DMS79 (cell line): ENCODE measurements around the gene ATF5.
"Not testable (repeated sequence)": the region's sequence is repeated elsewhere in the genome, so short reads cannot be mapped to it uniquely, and the experiment has no call there.

Source experiments
- DNase-seq: peaks from one replicate; lab custom pipeline; 2025; lab: John Stamatoyannopoulos, UW

ATF5 gene

DNA sequence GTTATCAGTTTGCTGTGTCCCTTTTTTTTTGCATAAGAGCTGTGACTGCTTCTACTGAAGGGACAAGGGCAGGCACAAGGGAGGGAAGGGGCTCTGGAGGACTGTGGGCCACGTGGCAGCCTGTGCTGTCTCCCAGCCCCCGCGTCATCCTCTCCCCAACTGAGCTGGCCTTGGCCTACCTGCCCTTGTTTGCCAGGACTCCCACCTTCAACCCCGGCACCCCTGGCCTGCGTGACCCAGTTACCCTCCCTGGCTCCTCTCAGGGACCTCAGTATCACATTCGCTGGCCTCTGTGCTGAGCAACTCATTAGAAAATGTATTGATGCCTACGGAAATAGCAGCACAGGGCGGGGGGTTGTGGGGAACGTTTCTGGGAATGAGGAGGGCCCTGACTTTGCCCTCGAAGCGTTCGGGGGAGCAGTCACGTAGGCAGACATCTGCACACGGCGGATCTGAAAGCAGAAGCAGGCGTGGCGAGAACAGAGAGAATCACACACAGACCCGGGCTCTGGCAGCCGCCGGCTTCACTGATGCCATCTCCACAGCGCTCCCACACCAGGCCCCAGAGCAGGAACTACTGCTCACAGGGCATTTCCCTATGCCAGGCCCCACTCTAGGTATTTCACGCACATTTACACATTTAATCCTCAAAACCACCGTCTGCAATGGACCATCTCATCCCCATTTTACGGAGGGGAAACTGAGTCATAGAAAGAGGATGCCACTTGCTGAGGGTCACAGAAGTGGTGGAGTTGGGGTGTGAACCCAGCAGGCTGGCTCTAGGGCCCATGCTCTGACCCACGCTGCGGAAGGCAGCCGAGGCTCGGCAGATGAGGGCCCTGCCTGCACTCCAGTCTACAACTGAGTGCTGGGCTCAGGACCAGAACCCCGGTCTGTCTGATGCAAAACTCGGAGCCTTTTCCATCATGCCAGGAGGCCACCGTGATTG lies 5.7 kb upstream of the ATF5 start:
- DNase-seq: no peak

DNA sequence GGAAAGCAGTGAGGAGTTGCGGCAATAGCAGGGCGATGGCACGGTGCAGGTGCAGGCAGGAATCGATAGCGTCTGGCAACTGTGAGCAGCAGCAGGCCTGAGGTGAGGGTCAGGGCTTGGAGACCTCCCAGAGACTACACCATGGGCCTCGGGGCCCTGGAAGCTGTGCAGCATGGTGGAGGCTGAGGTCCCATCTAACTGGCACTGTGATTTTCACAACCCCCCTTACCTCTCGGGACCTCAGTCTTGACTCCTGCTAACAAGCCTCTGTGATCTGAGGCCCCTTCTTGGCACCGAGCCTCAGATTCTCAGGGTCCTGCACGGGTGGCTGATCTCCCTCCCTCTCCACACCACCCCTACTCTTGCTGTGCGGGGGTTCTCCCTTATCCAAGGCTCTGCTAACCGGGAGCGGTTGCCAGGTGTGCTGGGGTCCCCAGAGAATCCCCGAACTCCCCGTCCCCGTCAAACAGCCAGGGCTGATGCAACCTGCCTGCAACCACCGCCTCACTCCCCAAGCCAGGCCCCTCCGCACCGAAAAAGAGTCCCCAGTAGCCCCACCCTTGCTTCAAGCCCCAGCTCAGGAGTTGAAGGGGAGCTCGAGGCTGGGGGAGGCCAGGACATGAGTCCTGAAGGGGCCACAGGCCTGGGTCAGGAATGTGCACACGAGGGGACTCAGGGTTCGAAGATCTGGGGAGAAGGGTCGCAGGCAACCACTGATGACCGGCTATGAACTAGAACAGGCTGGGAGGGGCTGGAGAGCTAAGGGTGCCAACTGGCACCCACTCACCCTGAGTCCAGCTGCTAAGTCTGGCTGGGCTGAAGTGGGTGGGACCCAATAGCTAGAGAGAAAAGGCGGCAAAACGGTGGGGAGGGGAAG lies 4.8 kb upstream of the ATF5 start:
- no peak for DNase-seq

DNA sequence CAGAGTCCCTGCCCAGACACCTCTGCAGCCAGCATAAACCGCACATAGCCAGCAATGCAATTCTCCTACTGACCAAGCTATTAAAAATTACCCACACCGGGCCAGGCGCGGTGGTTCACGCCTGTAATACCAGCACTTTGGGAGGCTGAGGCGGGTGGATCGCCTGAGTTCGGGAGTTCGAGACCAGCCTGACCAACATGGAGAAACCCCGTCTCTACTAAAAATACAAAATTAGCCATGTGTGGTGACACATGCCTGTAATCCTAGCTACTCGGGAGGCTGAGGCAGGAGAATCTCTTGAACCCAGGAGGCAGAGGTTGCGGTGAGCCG lies 4.2 kb upstream of the ATF5 start:
- DNase-seq: not testable (repeated sequence)

DNA sequence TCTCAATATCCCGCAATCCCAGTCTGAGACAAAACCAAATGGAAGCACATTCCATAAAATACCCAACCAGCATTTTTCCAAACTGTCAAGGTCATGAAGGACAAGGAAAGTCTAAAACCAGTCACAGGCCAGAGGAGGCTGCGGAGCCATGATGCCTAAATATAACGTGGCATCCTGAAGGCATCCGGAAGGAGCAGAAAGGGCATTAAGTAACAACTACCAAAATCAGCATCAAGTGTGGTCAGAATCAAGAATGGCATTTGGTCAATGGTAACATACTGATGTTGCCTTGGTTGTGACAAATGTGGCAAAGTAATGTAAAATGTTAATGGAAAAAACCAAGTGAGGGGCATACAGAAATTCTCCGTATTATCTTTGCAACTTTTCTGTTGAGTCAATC lies 3.5 kb upstream of the ATF5 start:
- DNase-seq: no peak

DNA sequence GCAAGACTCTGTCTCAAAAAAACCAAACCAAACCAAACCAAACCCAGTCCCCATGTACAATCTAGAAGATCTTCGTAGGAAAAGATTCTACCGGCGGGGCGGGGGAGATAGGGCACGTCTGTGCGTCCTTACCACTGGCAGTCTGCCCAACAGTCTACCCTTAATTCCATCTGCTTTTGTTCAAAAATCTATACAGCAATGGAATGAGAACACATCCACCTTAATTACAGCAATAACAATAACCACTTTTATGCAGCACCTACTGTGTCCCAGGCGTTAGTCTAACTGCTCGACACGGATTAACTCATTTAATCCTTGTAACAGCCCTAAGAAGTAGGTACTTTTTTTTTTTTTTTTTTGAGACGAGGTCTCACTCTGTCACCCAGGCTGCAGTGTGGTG lies 2.5 kb upstream of the ATF5 start:
- no peak for DNase-seq

DNA sequence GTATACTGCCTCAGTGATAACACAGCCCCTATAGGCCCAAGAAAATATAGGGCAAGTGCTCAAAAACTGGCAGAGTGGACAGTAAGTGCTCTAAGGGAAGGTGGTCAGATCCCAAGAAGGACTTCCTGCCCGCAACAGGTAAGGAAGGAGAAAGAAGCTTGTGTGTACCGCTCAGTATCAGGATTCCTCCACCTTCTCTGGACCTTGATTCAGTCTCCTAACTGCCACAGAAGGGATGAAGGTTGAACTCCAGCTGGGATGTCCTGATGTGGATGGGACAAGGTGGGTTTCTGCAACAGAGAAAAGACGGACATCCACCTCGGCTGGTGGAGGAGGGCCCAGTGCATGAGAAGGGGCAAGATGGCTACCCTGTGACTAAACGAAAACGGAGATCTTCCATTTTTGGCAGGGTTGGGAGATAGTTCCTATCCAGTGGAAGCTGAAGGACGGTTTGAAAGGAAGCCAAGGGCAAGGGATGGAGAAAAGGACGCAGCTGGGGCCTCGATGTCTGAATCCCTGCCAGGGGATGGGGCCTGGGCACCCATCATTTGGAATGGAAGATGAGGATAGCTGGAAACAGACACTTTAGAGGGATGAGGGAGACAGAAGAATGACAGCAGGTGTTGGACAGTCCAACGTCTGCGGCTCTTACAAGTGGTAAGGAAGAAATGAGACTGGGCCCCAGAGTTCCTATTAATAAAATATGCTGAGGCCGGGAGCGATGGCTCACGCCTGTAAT lies 1.3 kb upstream of the ATF5 start:
- no peak for DNase-seq

DNA sequence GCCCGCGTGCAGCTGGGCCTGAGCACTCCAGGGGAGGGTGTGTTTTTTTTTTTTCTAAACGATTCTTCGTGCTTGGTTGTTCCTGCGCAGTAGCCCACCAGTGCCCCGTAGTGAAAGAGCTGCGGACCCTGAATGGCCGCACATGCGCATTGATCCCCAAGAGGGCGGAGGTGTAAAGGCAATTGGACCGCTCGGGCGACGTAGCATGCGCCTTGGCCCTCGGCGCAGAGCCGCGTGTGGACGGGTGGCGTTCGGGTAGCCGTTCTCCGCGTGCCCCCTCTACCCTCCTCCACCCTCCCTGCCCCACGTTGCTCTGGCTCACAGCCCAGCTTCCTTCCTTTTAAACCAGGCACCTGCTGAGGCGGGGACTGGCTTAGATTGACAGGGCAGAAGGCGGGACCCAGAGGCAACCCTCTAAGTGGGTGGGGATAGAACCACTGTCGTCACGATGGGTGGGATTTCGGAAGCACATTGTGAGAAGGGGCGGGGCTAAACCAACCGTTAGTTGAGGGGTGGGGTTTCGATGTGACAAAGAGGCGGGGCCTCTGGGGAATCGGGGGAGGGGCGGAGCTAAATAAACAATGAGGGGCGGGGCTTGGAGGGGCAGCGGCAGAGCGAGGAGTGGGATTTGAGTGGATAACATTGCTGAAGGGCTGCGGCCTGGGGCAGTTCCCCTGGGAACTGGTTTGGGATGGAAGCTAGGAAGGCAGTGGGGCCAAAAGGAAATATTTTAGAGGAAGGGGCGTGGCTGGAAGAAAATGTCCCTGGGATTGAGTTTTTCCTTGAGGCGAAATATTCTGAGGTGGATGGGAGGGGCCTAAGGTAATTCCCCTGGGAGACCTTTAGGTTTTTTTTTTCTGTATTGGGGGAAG lies 842 bp downstream of the ATF5 start:
- DNase-seq: peak; percentile 91

DNA sequence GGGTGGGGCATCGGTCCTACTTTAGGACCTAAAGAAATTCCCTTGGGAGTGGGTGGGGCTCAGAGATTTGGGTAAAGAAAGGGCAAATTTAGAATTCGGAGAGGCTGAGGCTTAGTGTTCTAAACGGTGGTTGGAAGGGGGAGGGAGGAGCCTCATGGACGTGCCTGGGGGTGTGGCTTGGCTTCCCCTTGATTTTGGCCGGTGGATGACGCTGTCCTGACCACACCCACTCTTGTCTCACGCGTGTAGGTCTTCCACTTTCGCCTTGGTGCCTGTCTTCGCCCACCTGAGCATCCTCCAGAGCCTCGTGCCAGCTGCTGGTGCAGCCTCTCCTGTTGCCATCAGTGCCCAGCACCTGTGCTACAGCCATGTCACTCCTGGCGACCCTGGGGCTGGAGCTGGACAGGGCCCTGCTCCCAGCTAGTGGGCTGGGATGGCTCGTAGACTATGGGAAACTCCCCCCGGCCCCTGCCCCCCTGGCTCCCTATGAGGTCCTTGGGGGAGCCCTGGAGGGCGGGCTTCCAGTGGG lies 1.5 kb downstream of the ATF5 start:
- DNase-seq: no peak

DNA sequence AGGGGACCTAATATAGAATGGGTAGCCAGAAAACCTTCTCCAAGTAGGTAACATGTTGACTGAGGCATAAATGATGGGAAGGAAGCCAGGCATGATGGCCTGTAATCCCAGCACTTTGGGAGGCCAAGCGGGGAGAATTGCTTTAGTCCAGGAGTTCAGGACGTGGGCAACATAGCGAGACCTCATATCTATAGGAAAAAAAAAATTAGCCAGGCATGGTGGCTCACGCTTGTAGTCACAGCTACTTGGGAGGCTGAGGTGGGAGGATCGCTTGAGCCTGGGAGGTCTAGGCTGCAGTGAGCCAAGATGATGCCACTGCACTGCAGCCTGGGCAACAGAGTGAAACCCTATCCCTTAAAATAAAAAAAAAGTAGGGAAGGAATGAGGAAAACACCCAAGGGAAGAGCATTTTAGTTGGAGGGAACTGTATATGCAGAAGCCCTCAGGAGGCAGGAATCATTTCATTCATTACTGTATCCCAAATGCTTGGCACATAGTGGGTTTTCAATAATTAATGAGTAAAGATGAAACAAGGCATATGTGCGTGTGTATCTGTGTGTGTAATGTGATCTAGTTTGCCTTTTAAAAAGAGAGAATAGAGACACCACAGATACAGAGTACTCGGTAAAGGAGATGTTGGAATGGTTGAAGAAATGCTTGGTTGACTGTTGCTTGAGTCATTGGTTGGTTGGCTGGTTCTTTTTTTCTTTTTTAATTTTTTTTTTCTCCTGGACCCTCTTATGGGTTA lies 2.5 kb downstream of the ATF5 start:
- DNase-seq: no peak

DNA sequence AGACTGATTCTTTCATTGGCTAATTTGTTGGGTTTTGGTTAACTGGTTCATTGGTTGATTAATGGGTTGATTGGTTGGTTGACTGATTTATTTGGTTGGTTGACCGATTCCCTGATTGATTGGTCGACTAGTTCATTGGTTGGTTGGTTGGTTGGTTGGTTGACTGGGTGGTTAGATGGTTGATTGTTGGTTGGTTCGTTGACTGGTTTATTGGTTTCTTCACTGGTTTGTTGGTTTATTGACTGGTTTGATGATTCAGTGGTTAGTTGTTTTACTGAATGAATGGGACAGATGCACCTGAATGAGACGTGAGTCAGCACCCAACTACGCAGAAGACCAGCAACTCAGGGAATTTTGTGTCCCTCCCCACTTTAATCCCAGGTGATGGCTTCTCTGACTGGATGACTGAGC lies 3.0 kb downstream of the ATF5 start:
- no peak for DNase-seq

DNA sequence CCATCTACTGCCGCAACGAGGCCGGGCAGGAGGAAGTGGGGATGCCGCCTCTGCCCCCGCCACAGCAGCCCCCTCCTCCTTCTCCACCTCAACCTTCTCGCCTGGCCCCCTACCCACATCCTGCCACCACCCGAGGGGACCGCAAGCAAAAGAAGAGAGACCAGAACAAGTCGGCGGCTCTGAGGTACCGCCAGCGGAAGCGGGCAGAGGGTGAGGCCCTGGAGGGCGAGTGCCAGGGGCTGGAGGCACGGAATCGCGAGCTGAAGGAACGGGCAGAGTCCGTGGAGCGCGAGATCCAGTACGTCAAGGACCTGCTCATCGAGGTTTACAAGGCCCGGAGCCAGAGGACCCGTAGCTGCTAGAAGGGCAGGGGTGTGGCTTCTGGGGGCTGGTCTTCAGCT lies 3.7 kb downstream of the ATF5 start:
- DNase-seq: no peak

DNA sequence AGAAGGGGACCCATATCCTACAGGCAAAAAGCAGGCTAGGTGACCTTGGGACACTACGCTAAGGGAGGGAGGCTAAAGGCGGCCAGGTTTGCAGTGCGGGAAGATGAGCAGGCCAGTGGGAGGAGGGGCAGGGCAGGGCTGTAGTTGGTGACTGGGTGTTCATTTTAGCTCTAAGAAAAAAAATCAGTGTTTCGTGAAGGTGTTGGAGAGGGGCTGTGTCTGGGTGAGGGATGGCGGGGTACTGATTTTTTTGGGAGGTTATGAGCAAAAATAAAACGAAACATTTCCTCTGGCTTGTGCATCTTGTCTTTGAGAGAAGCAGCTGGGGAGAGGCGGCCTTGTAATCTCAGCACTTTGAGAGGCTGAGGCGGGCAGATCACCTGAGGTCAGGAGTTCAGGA lies 4.6 kb downstream of the ATF5 start:
- DNase-seq: no peak

DNA sequence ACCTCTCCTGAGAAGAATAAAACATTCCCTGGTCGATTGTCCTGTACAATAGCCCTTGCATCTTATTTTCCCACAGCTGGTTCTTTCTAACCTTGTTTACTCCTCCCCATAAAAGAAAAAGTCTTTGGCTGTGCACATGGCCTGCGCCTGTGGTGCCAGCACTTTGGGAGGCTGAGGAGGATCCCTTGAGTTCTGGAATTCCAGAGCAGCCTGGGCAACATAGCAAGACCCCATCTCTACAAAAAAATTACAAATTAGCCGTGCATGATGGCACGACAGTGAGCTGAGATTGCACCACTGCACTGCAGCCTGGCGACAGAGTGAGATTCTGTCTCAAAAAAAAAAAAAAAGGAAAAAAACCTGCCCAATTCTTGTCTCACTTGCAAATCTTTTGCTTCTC lies 7.5 kb downstream of the ATF5 start:
- DNase-seq: no peak

DNA sequence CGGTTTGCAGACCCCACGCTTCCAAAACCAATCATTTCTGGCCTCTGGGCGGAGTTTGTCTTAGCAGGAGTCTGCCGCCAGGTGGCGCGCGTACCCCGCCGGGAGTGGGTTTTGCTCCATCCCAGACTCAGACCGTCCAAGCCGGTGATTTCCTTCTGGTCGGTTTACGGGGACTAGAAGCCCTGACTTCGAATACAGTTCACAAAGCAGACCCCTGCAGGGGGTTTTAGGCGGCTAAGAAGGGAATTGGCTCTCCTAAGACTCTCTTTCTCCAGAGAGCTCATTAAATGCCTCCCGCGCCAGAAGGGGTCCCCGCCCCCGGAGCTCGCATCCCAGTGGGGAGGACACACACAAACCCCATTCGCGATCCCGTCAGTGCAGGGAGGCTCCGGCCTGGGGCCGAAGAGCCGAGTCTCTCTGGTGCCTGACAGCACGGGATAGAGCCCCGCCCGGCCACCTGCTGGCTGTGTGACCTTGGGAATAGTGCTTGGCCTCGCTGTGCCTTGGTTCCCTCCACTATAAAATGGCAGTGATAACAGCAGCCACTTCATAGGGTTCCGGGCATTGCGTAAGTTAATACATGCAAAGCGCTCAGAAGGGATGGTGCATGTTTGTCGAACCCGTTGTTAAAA lies 8.9 kb downstream of the ATF5 start:
- peak; percentile 52 for DNase-seq

DNA sequence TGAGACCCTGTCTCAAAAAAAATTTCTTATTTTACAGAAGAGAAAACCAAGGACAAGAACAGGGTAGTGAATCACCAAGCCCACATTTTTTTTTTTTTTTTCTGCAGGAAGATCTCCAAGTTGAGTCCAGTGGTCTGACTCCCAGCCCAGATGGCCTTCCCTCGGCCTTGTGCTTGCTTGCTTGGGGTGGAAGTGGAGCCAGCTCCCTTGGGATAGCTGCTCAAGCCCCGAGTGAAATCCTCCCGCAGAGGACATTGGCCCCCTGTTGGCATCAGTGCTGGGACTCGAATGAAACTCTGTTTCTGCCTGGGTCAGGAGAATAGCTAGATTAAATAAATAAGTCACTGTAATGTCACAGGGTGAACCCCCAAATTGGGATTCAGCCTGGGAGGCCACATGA lies 9.7 kb downstream of the ATF5 start:
- DNase-seq: no peak

DNA sequence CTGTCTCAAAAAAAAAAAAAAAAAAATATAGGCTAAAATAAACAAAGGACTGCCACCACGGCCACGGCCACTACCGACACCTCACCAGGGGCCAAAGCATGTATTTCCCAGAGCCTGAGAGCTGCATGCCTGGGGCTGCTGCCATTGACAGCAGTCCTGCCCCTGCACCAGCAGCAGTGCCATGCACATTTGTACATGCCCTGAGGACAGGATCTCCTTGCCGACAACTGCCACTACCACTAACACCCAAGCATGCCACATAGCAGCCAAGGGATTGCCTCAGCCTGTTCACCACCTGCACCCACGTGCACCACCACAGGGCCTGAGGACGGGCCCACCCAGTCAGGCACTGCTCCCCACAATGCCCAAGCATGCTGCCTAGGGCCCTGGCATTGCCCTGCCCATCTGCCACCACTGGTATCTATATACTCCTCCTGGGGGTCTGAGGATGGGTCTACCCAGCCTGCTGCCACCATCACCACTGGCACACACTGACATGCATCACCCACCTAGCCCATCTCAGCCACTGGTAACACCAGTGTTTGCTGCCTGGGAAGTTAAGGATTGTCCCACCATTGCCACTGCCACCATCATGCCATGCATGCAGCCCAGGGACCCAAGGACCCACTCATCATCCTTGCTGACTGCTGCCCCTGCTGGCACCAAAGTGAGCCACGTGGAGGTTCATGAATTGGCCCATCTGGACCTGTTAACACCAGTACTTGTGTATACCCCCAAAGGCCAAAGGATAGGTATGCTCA lies 10.9 kb downstream of the ATF5 start:
- DNase-seq: no peak

DNA sequence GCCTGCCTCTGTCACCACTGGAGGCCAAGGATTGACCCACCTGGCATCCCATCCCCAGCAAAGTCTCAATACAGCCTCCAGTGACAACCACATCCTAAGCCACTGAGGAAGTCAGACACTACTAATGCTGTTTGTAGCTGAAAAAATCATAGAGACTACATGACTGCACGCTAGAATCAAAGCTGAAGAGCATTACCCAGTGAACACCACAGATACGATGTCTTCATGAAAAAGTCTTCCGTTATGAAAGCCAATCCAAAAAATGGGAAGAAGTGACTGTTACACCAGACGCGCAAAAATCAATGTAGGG lies 11.4 kb downstream of the ATF5 start:
- no peak for DNase-seq

DNA sequence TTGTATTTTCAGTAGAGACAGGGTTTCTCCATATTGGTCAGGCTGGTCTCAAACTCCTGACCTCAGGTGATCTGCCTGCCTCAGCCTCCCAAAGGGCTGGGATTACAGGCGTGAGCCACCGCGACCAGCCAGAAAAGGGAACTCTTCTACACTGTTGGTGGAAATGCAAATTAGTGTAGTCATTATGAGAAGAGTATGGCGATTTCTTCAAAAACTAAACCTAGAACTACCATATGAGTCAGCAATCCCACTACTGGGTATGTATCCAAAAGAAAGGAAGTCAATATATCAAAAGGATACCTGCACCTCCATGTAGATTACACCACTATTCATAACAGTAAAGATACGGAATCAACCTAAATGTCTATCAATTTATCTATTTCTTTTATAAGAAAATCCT lies 15.6 kb downstream of the ATF5 start:
- not testable (repeated sequence) for DNase-seq

DNA sequence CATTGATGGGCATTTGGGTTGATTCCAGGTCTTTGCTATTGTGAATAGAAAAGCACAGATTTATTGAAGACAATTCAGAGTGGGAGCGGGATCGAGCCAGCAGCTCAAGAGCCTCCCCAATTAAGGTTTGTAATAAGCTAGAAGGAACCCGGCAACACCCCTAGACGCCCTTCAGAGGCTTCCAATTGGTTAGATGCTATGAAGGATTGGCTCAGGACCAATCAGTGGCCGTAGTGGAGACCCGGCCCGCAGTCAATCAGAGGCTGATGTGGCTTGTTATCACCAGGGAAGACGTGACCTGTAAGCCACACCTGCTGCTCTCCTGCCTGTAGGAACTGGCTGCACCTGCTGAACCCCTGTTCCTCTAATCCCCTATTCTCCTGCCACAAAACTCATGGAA lies 17.4 kb downstream of the ATF5 start:
- DNase-seq: no peak
